ENCODE measurements around the gene EARS2. TPM values are rescaled to one million over a fixed set of nuclear protein-coding genes. Genes with fewer than 3 reads are reported as not detected.
"Not testable (repeated sequence)": the region's sequence is repeated elsewhere in the genome, so short reads cannot be mapped to it uniquely, and the experiment has no call there.

The EARS2 gene
- total and polyA plus RNA-seq, 3 experiments from 2014 or later = 14.1 to 28.5 (median 26.9) TPM

- CTCF ChIA-PET = interaction anchor here (1.4 kb wide), 1 partner anchor 14 kb away, joined by 3 read pairs; no protein-coding TSS in a partner anchor
- H3K9me3 Mint-ChIP-seq = no peaks in the 10 kb centered on the region
These were observed 65.4 kb downstream of the EARS2 start for GRCh38 chr16:23491490-23492391.

GRCh38 chr16:23486480-23486879, 70.7 kb downstream of the EARS2 start:
- Histone ChIP-seq H3K9me3 (ENCODE audit: low read length) (no peaks in the 10 kb centered on the region), H3K4me3 (ENCODE audit: low read length) (no peak overlapping the region), H3K4me1 (ENCODE audit: insufficient read depth, low read length) (peaks cover 13% of the 10 kb centered on the region), H3K27me3 (ENCODE audit: insufficient read depth, low read length, poor library complexity, severe bottlenecking) (no peaks in the 10 kb centered on the region), H3K27ac (ENCODE audit: low read depth, low read length) (no peak overlapping the region), H3K36me3 (ENCODE audit: insufficient read depth, low read length) (peaks cover 51% of the 10 kb centered on the region)
- POLR2A ChIA-PET = no interaction called here
- H3K27me3 Mint-ChIP-seq = no peaks in the 10 kb centered on the region
- H3K4me1 Mint-ChIP-seq = peaks cover 18 to 32% (median 19%) of the 10 kb centered on the region in 3 donors
- H3K27ac Mint-ChIP-seq = peak overlapping the region in 6 of 8 donors; percentile 30 to 98 (median 65)
- peak overlapping the region in 1 of 7 donors; percentile 6 for H3K4me3 Mint-ChIP-seq
- peaks cover 9 to 91% (median 25%) of the 10 kb centered on the region in 3 donors for H3K36me3 Mint-ChIP-seq
- CTCF ChIA-PET = interaction anchor here (0.6 to 2.9 kb wide), 2 partner anchors 51 to 72 kb away, joined by 3 to 7 read pairs; no protein-coding TSS in a partner anchor
- H3K9me3 Mint-ChIP-seq = no peaks in the 10 kb centered on the region
- DNase-seq = no peak

More at GRCh38 chr16:23491490-23492391, 65.4 kb downstream of the EARS2 start:
- Histone ChIP-seq H3K27ac (ENCODE audit: low read depth, low read length) (no peak overlapping the region), H3K27me3 (ENCODE audit: insufficient read depth, low read length, poor library complexity, severe bottlenecking) (no peaks in the 10 kb centered on the region), H3K36me3 (ENCODE audit: insufficient read depth, low read length) (peaks cover 71% of the 10 kb centered on the region), H3K4me3 (ENCODE audit: low read length) (no peak overlapping the region), H3K9me3 (ENCODE audit: low read length) (no peaks in the 10 kb centered on the region), H3K4me1 (ENCODE audit: insufficient read depth, low read length) (peaks cover under 1% of the 10 kb centered on the region)
- Mint-ChIP-seq H3K27me3 (no peaks in the 10 kb centered on the region), H3K4me1 (peaks cover 3 to 12% (median 3%) of the 10 kb centered on the region in 3 donors), H3K36me3 (peaks cover 15 to 93% (median 26%) of the 10 kb centered on the region in 3 donors), H3K27ac (peak overlapping the region in 3 of 8 donors; percentile 11 to 79 (median 36)), H3K4me3 (no peak overlapping the region)
- no peak for DNase-seq
- POLR2A ChIA-PET = interaction anchor here (0.7 to 1.0 kb wide), 3 partner anchors 9 to 149 kb away, joined by 3 to 6 read pairs (median 3); no protein-coding TSS in a partner anchor

GRCh38 chr16:23485841-23486240, 71.3 kb downstream of the EARS2 start:
- Mint-ChIP-seq H3K36me3 (peaks cover 6 to 91% (median 24%) of the 10 kb centered on the region in 3 donors), H3K4me3 (no peak overlapping the region), H3K27me3 (no peaks in the 10 kb centered on the region), H3K4me1 (peaks cover 18 to 32% (median 19%) of the 10 kb centered on the region in 3 donors), H3K27ac (peak overlapping the region in 6 of 8 donors; percentile 29 to 98 (median 64)), H3K9me3 (no peaks in the 10 kb centered on the region)
- CTCF ChIA-PET = interaction anchor here (0.8 to 2.9 kb wide), 3 partner anchors 44 to 96 kb away, joined by 3 to 7 read pairs (median 3); no protein-coding TSS in a partner anchor
- peaks cover 13% of the 10 kb centered on the region for H3K4me1 ChIP-seq (ENCODE audit: insufficient read depth, low read length)
- H3K9me3 ChIP-seq (ENCODE audit: low read length) = no peaks in the 10 kb centered on the region
- POLR2A ChIA-PET = no interaction called here
- no peaks in the 10 kb centered on the region for H3K27me3 ChIP-seq (ENCODE audit: insufficient read depth, low read length, poor library complexity, severe bottlenecking)
- no peak overlapping the region for H3K4me3 ChIP-seq (ENCODE audit: low read length)
- H3K36me3 ChIP-seq (ENCODE audit: insufficient read depth, low read length) = peaks cover 54% of the 10 kb centered on the region
- no peak for DNase-seq
- no peak overlapping the region for H3K27ac ChIP-seq (ENCODE audit: low read depth, low read length)

GRCh38 chr16:23485257-23485614, 71.9 kb downstream of the EARS2 start:
- H3K36me3 ChIP-seq (ENCODE audit: insufficient read depth, low read length) = peaks cover 56% of the 10 kb centered on the region
- no peak for DNase-seq
- peaks cover 18 to 32% (median 19%) of the 10 kb centered on the region in 3 donors for H3K4me1 Mint-ChIP-seq
- H3K4me1 ChIP-seq (ENCODE audit: insufficient read depth, low read length) = peaks cover 13% of the 10 kb centered on the region
- H3K4me3 Mint-ChIP-seq = no peak overlapping the region
- ChIA-PET POLR2A (no interaction called here), CTCF (interaction anchor here (0.8 to 2.9 kb wide), 3 partner anchors 45 to 96 kb away, joined by 3 to 7 read pairs (median 3); no protein-coding TSS in a partner anchor)
- no peaks in the 10 kb centered on the region for H3K9me3 ChIP-seq (ENCODE audit: low read length)
- no peak overlapping the region for H3K27ac ChIP-seq (ENCODE audit: low read depth, low read length)
- H3K27me3 ChIP-seq (ENCODE audit: insufficient read depth, low read length, poor library complexity, severe bottlenecking) = no peaks in the 10 kb centered on the region
- H3K36me3 Mint-ChIP-seq = peaks cover 3 to 94% (median 22%) of the 10 kb centered on the region in 3 donors
- no peak overlapping the region for H3K4me3 ChIP-seq (ENCODE audit: low read length)
- H3K27ac Mint-ChIP-seq = peak overlapping the region in 6 of 8 donors; percentile 1 to 98 (median 91)
- H3K27me3 Mint-ChIP-seq = no peaks in the 10 kb centered on the region
- no peaks in the 10 kb centered on the region for H3K9me3 Mint-ChIP-seq

GRCh38 chr16:23484510-23485256, 72.5 kb downstream of the EARS2 start:
- Histone ChIP-seq H3K4me1 (ENCODE audit: insufficient read depth, low read length) (peaks cover 13% of the 10 kb centered on the region), H3K36me3 (ENCODE audit: insufficient read depth, low read length) (peaks cover 56% of the 10 kb centered on the region), H3K27ac (ENCODE audit: low read depth, low read length) (no peak overlapping the region), H3K4me3 (ENCODE audit: low read length) (no peak overlapping the region), H3K9me3 (ENCODE audit: low read length) (no peaks in the 10 kb centered on the region), H3K27me3 (ENCODE audit: insufficient read depth, low read length, poor library complexity, severe bottlenecking) (no peaks in the 10 kb centered on the region)
- no peak for DNase-seq
- ChIA-PET CTCF (interaction anchor here (1.5 to 2.9 kb wide), 2 partner anchors 45 to 49 kb away, joined by 3 to 7 read pairs; no protein-coding TSS in a partner anchor), POLR2A (no interaction called here)
- H3K4me1 Mint-ChIP-seq = peaks cover 18 to 32% (median 19%) of the 10 kb centered on the region in 3 donors
- peaks cover 7 to 94% (median 21%) of the 10 kb centered on the region in 3 donors for H3K36me3 Mint-ChIP-seq
- H3K27ac Mint-ChIP-seq = peak overlapping the region; percentile 50 to 100 (median 91)
- peak overlapping the region in 3 of 7 donors; percentile 29 to 54 (median 46) for H3K4me3 Mint-ChIP-seq
- no peaks in the 10 kb centered on the region for H3K27me3 Mint-ChIP-seq
- H3K9me3 Mint-ChIP-seq = no peaks in the 10 kb centered on the region

GRCh38 chr16:23483492-23483891, 73.7 kb downstream of the EARS2 start:
- ChIA-PET POLR2A (interaction anchor here (1.9 kb wide), 1 partner anchor 21 kb away, joined by 11 read pairs; no protein-coding TSS in a partner anchor), CTCF (interaction anchor here (1.4 to 1.6 kb wide), 2 partner anchors 23 to 49 kb away, joined by 4 to 6 read pairs; no protein-coding TSS in a partner anchor)
- Mint-ChIP-seq H3K4me3 (peak overlapping the region; percentile 49 to 89 (median 77)), H3K4me1 (peaks cover 18 to 32% (median 19%) of the 10 kb centered on the region in 3 donors), H3K36me3 (peaks cover 13 to 94% (median 20%) of the 10 kb centered on the region in 3 donors), H3K27ac (peak overlapping the region; percentile 92 to 100 (median 99))
- peaks cover 62% of the 10 kb centered on the region for H3K36me3 ChIP-seq (ENCODE audit: insufficient read depth, low read length)
- H3K4me1 ChIP-seq (ENCODE audit: insufficient read depth, low read length) = peaks cover 13% of the 10 kb centered on the region
- not testable (repeated sequence) for H3K9me3 Mint-ChIP-seq; H3K27me3 ChIP-seq (ENCODE audit: insufficient read depth, low read length, poor library complexity, severe bottlenecking); H3K27me3 Mint-ChIP-seq; H3K4me3 ChIP-seq (ENCODE audit: low read length); H3K9me3 ChIP-seq (ENCODE audit: low read length)
- peak; percentile 8 to 70 (median 12) for DNase-seq
- H3K27ac ChIP-seq (ENCODE audit: low read depth, low read length) = peak overlapping the region; percentile 82

- POLR2A ChIA-PET = interaction anchor here (0.5 to 1.9 kb wide), 4 partner anchors 8 to 67 kb away, joined by 3 to 11 read pairs (median 5); partner anchors contain the start of gene GGA2
- H3K27ac Mint-ChIP-seq = peak overlapping the region; percentile 92 to 100 (median 99)
- peak; percentile 23 to 91 (median 74) for DNase-seq
- CTCF ChIA-PET = interaction anchor here (0.6 to 1.6 kb wide), 4 partner anchors 15 to 49 kb away, joined by 3 to 6 read pairs (median 4); no protein-coding TSS in a partner anchor
- no peaks in the 10 kb centered on the region for H3K9me3 Mint-ChIP-seq
- Histone ChIP-seq H3K27me3 (ENCODE audit: insufficient read depth, low read length, poor library complexity, severe bottlenecking) (no peaks in the 10 kb centered on the region), H3K27ac (ENCODE audit: low read depth, low read length) (peak overlapping the region; percentile 82), H3K36me3 (ENCODE audit: insufficient read depth, low read length) (peaks cover 58% of the 10 kb centered on the region), H3K4me1 (ENCODE audit: insufficient read depth, low read length) (peaks cover 13% of the 10 kb centered on the region), H3K4me3 (ENCODE audit: low read length) (no peak overlapping the region), H3K9me3 (ENCODE audit: low read length) (no peaks in the 10 kb centered on the region)
- peaks cover 18 to 32% (median 19%) of the 10 kb centered on the region in 3 donors for H3K4me1 Mint-ChIP-seq
- H3K36me3 Mint-ChIP-seq = peaks cover 13 to 93% (median 20%) of the 10 kb centered on the region in 3 donors
- H3K27me3 Mint-ChIP-seq = no peaks in the 10 kb centered on the region
- H3K4me3 Mint-ChIP-seq = peak overlapping the region; percentile 49 to 89 (median 77)
These were observed 74.4 kb downstream of the EARS2 start for GRCh38 chr16:23482778-23483177.

Measured in CD8-positive, alpha-beta memory T cell (primary cell).